GM12878 (cell line): ENCODE results near the gene TIMD4. TPM values are rescaled to one million over a fixed set of nuclear protein-coding genes. Genes with fewer than 3 reads are reported as not detected.

ENCODE experiments used
- ATAC-seq: fragments of 200-7000 bp; cut with Tn5 transposase; 3 replicates; pipeline ENCODE4 v1.9.1; 2020; ENCODE audit warnings: mild to moderate bottlenecking, moderate library complexity
- BruUV-seq: library from RNA; stranded (reverse); fragments of 400-500 nt; replicated peaks from 2 replicates; lab custom pipeline; 2021; lab: Mats Ljungman, UMichigan
- CTCF ChIA-PET: fragments of 300-600 bp; sonication (Branson Sonifier 250); formaldehyde crosslinking; extraction: SDS; loops from one replicate; lab custom pipeline; 2021; ENCODE audit warnings: inconsistent platforms; lab: Yijun Ruan, JAX
- POLR2A ChIA-PET: fragments of 350-600 bp; formaldehyde crosslinking; extraction: SDS; loops from one replicate; lab custom pipeline; 2021; ENCODE audit warnings: inconsistent platforms; lab: Charles Lee
- RAD21 ChIA-PET: fragments of 300-600 bp; sonication (Branson Sonifier 250); formaldehyde crosslinking; loops from one replicate; lab custom pipeline; 2023; ENCODE audit warnings: antibody characterized with exemption; ENCODE audit not compliant: unreplicated experiment; lab: Charles Lee
- SMC1A ChIA-PET: fragments of 300-600 bp; sonication (Branson Sonifier 250); formaldehyde crosslinking; loops from one replicate; lab custom pipeline; 2023; ENCODE audit not compliant: unreplicated experiment, uncharacterized antibody; lab: Charles Lee
- DNase-seq: peaks from one replicate; pipeline ENCODE4 v3.0.0-alpha.2; 2011; ENCODE audit warnings: low read depth, low spot score
- FAIRE-seq: peaks from 3 replicates; lab custom pipeline; 2011; peaks lifted over from hg19 to GRCh38; lab: Jason Lieb, UNC
- H2AFZ ChIP-seq: 2 replicates; pipeline ENCODE4 v1.6.0; 2011; ENCODE audit warnings: low read depth, low read length, control low read depth; ENCODE audit not compliant: control insufficient read depth
- H3K27ac ChIP-seq: 2 replicates; pipeline ENCODE4 v1.5.1; 2011; ENCODE audit warnings: control low read depth; ENCODE audit not compliant: control insufficient read depth, insufficient read depth
- H3K27me3 ChIP-seq, 2 experiments: replicated peaks in 1 of 2; 2 replicates each; pipeline versions ENCODE4 v1.6.0 to v1.6.1; 2011; ENCODE audit warnings: low read length in 1 of 2; ENCODE audit not compliant: control insufficient read depth in 2 of 2, insufficient read depth in 2 of 2
- H3K36me3 ChIP-seq, 2 experiments: 2 replicates each; pipeline ENCODE4 v1.5.1; 2011; ENCODE audit warnings: low read length in 1 of 2; ENCODE audit not compliant: control insufficient read depth in 2 of 2, insufficient read depth in 2 of 2
- H3K4me1 ChIP-seq: 2 replicates; pipeline ENCODE4 v1.6.1; 2011; ENCODE audit warnings: mild to moderate bottlenecking, low read length, moderate library complexity, mixed read lengths; ENCODE audit not compliant: control insufficient read depth, insufficient read depth
- H3K4me2 ChIP-seq: 2 replicates; pipeline ENCODE4 v1.6.0; 2011; ENCODE audit warnings: control low read depth; ENCODE audit not compliant: control insufficient read depth, insufficient read depth
- H3K4me3 ChIP-seq: fragments of 200-600 bp; sonication (generic); 2 replicates; pipeline ENCODE4 v1.5.1; 2016
- H3K79me2 ChIP-seq: 2 replicates; pipeline ENCODE4 v1.6.0; 2011; ENCODE audit warnings: low read length; ENCODE audit not compliant: control insufficient read depth, insufficient read depth
- H3K9ac ChIP-seq: 2 replicates; pipeline ENCODE4 v1.8.0; 2011; ENCODE audit warnings: low read length, control low read depth, mixed read lengths; ENCODE audit not compliant: control insufficient read depth, insufficient read depth
- H3K9me3 ChIP-seq: replicated peaks from 3 replicates; pipeline ENCODE4 v1.5.1; 2011; ENCODE audit warnings: mild to moderate bottlenecking, low read length; ENCODE audit not compliant: control insufficient read depth, insufficient read depth
- H4K20me1 ChIP-seq: 2 replicates; pipeline ENCODE4 v1.6.0; 2011; ENCODE audit not compliant: control insufficient read depth, insufficient read depth
- ASH2L ChIP-seq: fragments of 300-600, 200-600 bp; sonication (generic); IDR thresholded peaks from 2 replicates; pipeline ENCODE4 v1.6.1; 2017; ENCODE audit warnings: low read depth, mild to moderate bottlenecking, borderline replicate concordance
- BCL11A ChIP-seq: IDR thresholded peaks from 2 replicates; pipeline ENCODE4 v1.6.1; 2011; ENCODE audit warnings: low read depth, low read length
- BRCA1 ChIP-seq: IDR thresholded peaks from 2 replicates; pipeline ENCODE4 v1.6.1; 2011; ENCODE audit warnings: low read depth, low read length, improper control_type of control experiment
- CBFB ChIP-seq: IDR thresholded peaks from 2 replicates; pipeline ENCODE4 v1.6.1; 2016; ENCODE audit warnings: antibody characterized with exemption, low read depth
- EP300 ChIP-seq, 2 experiments: fragments of 150-350 bp in 1 of 2; IDR thresholded peaks; 2 replicates each; pipeline ENCODE4 v1.6.1; 2011 to 2012; ENCODE audit warnings: low read depth in 2 of 2, low read length in 2 of 2, borderline replicate concordance in 1 of 2, improper control_type of control experiment in 1 of 2, inconsistent platforms in 1 of 2; ENCODE audit not compliant: control insufficient read depth in 1 of 2
- FOXM1 ChIP-seq: IDR thresholded peaks from 2 replicates; pipeline ENCODE4 v1.6.1; 2012; ENCODE audit warnings: low read depth, mild to moderate bottlenecking, inconsistent platforms, low read length, moderate library complexity
- GABPA ChIP-seq: IDR thresholded peaks from 2 replicates; pipeline ENCODE4 v1.6.1; 2014; ENCODE audit warnings: antibody characterized with exemption, low read depth, mild to moderate bottlenecking, inconsistent platforms
- HDAC2 ChIP-seq: fragments of 200-600 bp; sonication (generic); IDR thresholded peaks from 2 replicates; pipeline ENCODE4 v1.6.1; 2017
- IKZF1 ChIP-seq: fragments of 450-650 bp; conservative IDR thresholded peaks from 2 replicates; pipeline ENCODE4 v1.6.1; 2017; ENCODE audit warnings: antibody characterized with exemption, mild to moderate bottlenecking
- IKZF2 ChIP-seq, 2 experiments: fragments of 450-650 bp; IDR thresholded peaks; 2 replicates each; pipeline ENCODE4 v1.6.1; 2017; ENCODE audit warnings: mild to moderate bottlenecking in 2 of 2, moderate library complexity in 2 of 2
- KLF5 ChIP-seq: fragments of 450-650 bp; IDR thresholded peaks from 2 replicates; pipeline ENCODE4 v1.6.1; 2014; ENCODE audit warnings: mild to moderate bottlenecking; ENCODE audit not compliant: partially characterized antibody
- MTA2 ChIP-seq: fragments of 450-650 bp; IDR thresholded peaks from 2 replicates; pipeline ENCODE4 v1.6.1; 2016; ENCODE audit warnings: low read depth, mild to moderate bottlenecking, moderate library complexity
- PAX5 ChIP-seq: IDR thresholded peaks from 2 replicates; pipeline ENCODE4 v1.6.1; 2011; ENCODE audit warnings: low read depth, low read length, borderline replicate concordance
- PML ChIP-seq: IDR thresholded peaks from 2 replicates; pipeline ENCODE4 v1.6.1; 2012; ENCODE audit warnings: low read length, inconsistent platforms
- POLR2A ChIP-seq: IDR thresholded peaks from 2 replicates; pipeline ENCODE4 v1.6.1; 2011; ENCODE audit warnings: low read depth, mild to moderate bottlenecking, low read length
- RBBP5 ChIP-seq: fragments of 200-600 bp; sonication (generic); conservative IDR thresholded peaks from 2 replicates; pipeline ENCODE4 v1.6.1; 2016
- SMAD5 ChIP-seq: IDR thresholded peaks from 2 replicates; pipeline ENCODE4 v1.6.1; 2016; ENCODE audit warnings: antibody characterized with exemption, low read depth
- SRF ChIP-seq, 2 experiments: IDR thresholded peaks; 2 replicates each; pipeline ENCODE4 v1.6.1; 2011; ENCODE audit warnings: low read depth in 2 of 2, low read length in 2 of 2, mild to moderate bottlenecking in 1 of 2, moderate library complexity in 1 of 2
- USF1 ChIP-seq: IDR thresholded peaks from 2 replicates; pipeline ENCODE4 v1.6.1; 2011; ENCODE audit warnings: borderline replicate concordance, low read depth, mild to moderate bottlenecking, moderate library complexity, mixed read lengths, low read length; ENCODE audit not compliant: insufficient read depth; ENCODE audit errors: extremely low read length
- WGBS: methylation state at CpG from one replicate; pipeline ENCODE4 v1.1.6; 2016; ENCODE audit warnings: low lambda C conversion rate; ENCODE audit not compliant: insufficient replicate concordance, insufficient coverage; ENCODE audit errors: missing lambda C conversion rate; 5-methylcytosine and 5-hydroxymethylcytosine counted together
- in situ Hi-C: fragments of 300-500 bp; cut with MboI; formaldehyde crosslinking; loops from 9 replicates; pipeline ENCODE4 v1.14.3; 2018; ENCODE audit warnings: mixed read lengths
- intact Hi-C: fragments of 100-400 bp; cut with micrococcal nuclease; formaldehyde crosslinking; loops from one replicate; pipeline ENCODE4 v1.14.2; 2022; ENCODE audit not compliant: unreplicated experiment
- polyA plus RNA-seq, 11 experiments: library from polyadenylated mRNA; depleted of rRNA in 4 of 11; unstranded in 6 of 11; stranded (reverse) in 5 of 11; fragments of >200 nt; fragmentation: Nextera tagmentation in 4 of 11; fragmentation: Illumina TruSeq in 1 of 11; extraction: Ambion mirVana in 4 of 11; extraction: Trizol in 1 of 11; gene quantifications; 1 replicate in 1 of 11; 2 replicates in 10 of 11; pipeline versions ENCODE4 v1.2.1 to v1.2.3, GENCODE V29; 2011 to 2016; ENCODE audit warnings: inconsistent platforms in 2 of 11, missing spikeins in 2 of 11, low read depth in 1 of 11
- total RNA-seq, 4 experiments: library from RNA; depleted of rRNA in 3 of 4; stranded (reverse); fragments of >200 nt in 3 of 4; fragmentation: Illumina TruSeq in 1 of 4; extraction: Trizol in 1 of 4; gene quantifications; 2 replicates each; pipeline versions ENCODE4 v1.2.1 to v1.2.3, GENCODE V29; 2013 to 2021
- TF ChIP-seq, protein P1 (sequence below): fragments of 450-650 bp; IDR thresholded peaks from 2 replicates; pipeline ENCODE4 v1.6.1; 2018; ENCODE audit warnings: borderline replicate concordance, mild to moderate bottlenecking; ENCODE audit not compliant: partially characterized antibody

The TIMD4 gene
- total and polyA plus RNA-seq, 10 of the 15 experiments (the other 5 are each of a cell fraction or from before 2014, with no cell fraction given): 1.3 to 15.4 (median 5.3) TPM

DNA sequence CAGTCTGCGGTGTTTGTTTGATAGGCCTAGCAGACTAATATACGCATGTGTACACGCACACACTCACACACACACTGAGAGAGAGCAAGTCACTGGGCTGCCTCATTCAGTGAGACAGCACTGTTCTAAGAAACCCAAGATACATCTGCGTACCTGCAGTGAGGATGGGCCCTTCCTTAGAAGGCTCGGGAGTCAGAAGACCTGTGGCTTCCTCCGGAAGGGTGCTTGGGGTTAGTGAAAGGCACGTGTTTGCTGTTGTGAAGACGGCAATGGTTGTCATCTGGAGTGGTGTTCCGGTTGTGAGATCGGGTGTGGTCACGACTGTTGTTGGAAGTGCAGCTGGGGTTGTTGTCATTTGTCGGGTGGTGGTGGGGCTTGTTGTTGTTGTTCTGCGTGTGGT lies 11.7 kb downstream of the TIMD4 start (continued):
- TF ChIP-seq EP300 (IDR thresholded peaks at IDR 0.05; ENCODE audit: borderline replicate concordance in 1 of 2, control insufficient read depth in 1 of 2, low read depth in 2 of 2, low read length in 2 of 2) (no peak), HDAC2 (no peak), POLR2A (no peak), FOXM1 (no peak), RBBP5 (no peak), PML (no peak), GABPA (no peak)
- TF ChIP-seq, protein P1, sequence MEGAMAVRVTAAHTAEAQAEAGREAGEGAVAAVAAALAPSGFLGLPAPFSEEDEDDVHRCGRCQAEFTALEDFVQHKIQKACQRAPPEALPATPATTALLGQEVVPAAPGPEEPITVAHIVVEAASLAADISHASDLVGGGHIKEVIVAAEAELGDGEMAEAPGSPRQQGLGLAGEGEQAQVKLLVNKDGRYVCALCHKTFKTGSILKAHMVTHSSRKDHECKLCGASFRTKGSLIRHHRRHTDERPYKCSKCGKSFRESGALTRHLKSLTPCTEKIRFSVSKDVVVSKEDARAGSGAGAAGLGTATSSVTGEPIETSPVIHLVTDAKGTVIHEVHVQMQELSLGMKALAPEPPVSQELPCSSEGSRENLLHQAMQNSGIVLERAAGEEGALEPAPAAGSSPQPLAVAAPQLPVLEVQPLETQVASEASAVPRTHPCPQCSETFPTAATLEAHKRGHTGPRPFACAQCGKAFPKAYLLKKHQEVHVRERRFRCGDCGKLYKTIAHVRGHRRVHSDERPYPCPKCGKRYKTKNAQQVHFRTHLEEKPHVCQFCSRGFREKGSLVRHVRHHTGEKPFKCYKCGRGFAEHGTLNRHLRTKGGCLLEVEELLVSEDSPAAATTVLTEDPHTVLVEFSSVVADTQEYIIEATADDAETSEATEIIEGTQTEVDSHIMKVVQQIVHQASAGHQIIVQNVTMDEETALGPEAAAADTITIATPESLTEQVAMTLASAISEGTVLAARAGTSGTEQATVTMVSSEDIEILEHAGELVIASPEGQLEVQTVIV: no peak

DNA sequence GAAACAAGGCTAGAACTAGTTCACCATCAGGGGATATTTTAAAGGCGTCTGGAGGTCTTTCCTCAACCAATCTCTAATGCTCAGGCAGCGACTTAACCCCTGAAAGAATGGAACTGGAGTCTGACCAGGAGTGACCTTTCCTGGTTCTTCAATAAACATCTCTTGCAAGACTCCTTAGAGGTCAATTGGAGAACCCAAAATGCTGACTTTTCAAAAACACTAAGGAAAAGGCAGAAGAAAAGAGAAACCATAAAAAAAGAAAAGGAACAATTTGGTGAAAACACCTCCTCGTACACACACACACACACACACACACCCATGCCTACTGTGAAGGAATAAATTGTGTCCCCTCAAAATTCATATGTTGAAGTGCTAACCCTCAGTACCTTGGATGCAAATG lies 12.3 kb downstream of the TIMD4 start:
- H3K9me3 ChIP-seq: no peaks in the 10 kb centered on the region
- CTCF ChIA-PET: interaction anchor here (1.5 kb wide), 1 partner anchor 72 kb away, joined by 3 read pairs; no protein-coding TSS in a partner anchor
- in situ Hi-C loops (no loop called here), intact Hi-C loops (no loop called here)
- H3K79me2 ChIP-seq: no peaks in the 10 kb centered on the region
- FAIRE-seq (no peak), ATAC-seq (no peak), DNase-seq (no peak)
- no peak overlapping the region for H3K4me3 ChIP-seq
- POLR2A ChIA-PET: no interaction called here
- no peak overlapping the region for H2AFZ ChIP-seq
- no peak overlapping the region for H3K9ac ChIP-seq
- no peak overlapping the region for H3K27ac ChIP-seq
- H3K4me2 ChIP-seq: no peak overlapping the region
- TF ChIP-seq ASH2L (no peak), IKZF1 (no peak), FOXM1 (no peak), CBFB (no peak), IKZF2 (IDR thresholded peaks at IDR 0.05) (no peak), SRF (IDR thresholded peaks at IDR 0.05; ENCODE audit: low read depth in 2 of 2, low read length in 2 of 2) (no peak), PAX5 (no peak), SMAD5 (no peak), MTA2 (no peak), BCL11A (no peak), KLF5 (no peak), USF1 (no peak), BRCA1 (no peak)
- no peaks in the 10 kb centered on the region for H4K20me1 ChIP-seq
- H3K36me3 ChIP-seq: no peaks in the 10 kb centered on the region
- SMC1A ChIA-PET: interaction anchor here (0.6 kb wide), 1 partner anchor 9 kb away, joined by 3 read pairs; no protein-coding TSS in a partner anchor
- no peaks in the 10 kb centered on the region for H3K4me1 ChIP-seq
- H3K27me3 ChIP-seq: no peaks in the 10 kb centered on the region
- BruUV-seq: no TSS peak
- WGBS: 22% methylated on average over 3 of the region's 3 CpGs
- RAD21 ChIA-PET: no interaction called here
